Esophagus squamous epithelium (tissue), 4 donors: ENCODE measurements around the gene PHACTR3.

Source experiments
- CTCF ChIP-seq, 6 experiments: fragments of 450-650 bp in 4 of 6; fragments of 200-600 bp in 2 of 6; sonication (generic) in 2 of 6; IDR thresholded peaks; one replicate each; pipeline ENCODE4 v1.5.1; 2016 to 2019; ENCODE audit warnings: antibody characterized with exemption in 6 of 6, mild to moderate bottlenecking in 4 of 6, moderate library complexity in 4 of 6
- POLR2A ChIP-seq, 4 donors: fragments of 450-650 bp; IDR thresholded peaks; one replicate each; pipeline ENCODE4 v1.6.1; 2017; ENCODE audit warnings: antibody characterized with exemption in 4 of 4, mild to moderate bottlenecking in 4 of 4, moderate library complexity in 3 of 4

GRCh38 chr20:59648466-59649070 is 44.2 kb downstream of the PHACTR3 start:
- TF ChIP-seq CTCF (IDR thresholded peaks at IDR 0.05) = no peak
- no peak for TF ChIP-seq POLR2A (IDR thresholded peaks at IDR 0.05)
